Measurements from ENCODE around the gene MUCL3.
"Not testable (repeated sequence)": the region's sequence is repeated elsewhere in the genome, so short reads cannot be mapped to it uniquely, and the experiment has no call there.

- not testable (repeated sequence) for TF ChIP-seq SUZ12 (IDR thresholded peaks at IDR 0.05; ENCODE audit: unreplicated experiment); DPF2 (IDR thresholded peaks at IDR 0.05); POLR2A (IDR thresholded peaks at IDR 0.05; ENCODE audit: low read depth, low read length); RAD21 (IDR thresholded peaks at IDR 0.05; ENCODE audit: insufficient read depth, low read depth, low read length); BRCA1 (IDR thresholded peaks at IDR 0.05; ENCODE audit: low read depth, low read length); TAF1 (IDR thresholded peaks at IDR 0.05; ENCODE audit: borderline replicate concordance, low read depth, low read length); BCL3 (IDR thresholded peaks at IDR 0.05; ENCODE audit: borderline replicate concordance, insufficient read depth, low read depth, low read length, poor library complexity, severe bottlenecking); PML (IDR thresholded peaks at IDR 0.05; ENCODE audit: low read length)
- TF ChIP-seq, protein P1, sequence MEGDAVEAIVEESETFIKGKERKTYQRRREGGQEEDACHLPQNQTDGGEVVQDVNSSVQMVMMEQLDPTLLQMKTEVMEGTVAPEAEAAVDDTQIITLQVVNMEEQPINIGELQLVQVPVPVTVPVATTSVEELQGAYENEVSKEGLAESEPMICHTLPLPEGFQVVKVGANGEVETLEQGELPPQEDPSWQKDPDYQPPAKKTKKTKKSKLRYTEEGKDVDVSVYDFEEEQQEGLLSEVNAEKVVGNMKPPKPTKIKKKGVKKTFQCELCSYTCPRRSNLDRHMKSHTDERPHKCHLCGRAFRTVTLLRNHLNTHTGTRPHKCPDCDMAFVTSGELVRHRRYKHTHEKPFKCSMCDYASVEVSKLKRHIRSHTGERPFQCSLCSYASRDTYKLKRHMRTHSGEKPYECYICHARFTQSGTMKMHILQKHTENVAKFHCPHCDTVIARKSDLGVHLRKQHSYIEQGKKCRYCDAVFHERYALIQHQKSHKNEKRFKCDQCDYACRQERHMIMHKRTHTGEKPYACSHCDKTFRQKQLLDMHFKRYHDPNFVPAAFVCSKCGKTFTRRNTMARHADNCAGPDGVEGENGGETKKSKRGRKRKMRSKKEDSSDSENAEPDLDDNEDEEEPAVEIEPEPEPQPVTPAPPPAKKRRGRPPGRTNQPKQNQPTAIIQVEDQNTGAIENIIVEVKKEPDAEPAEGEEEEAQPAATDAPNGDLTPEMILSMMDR (IDR thresholded peaks at IDR 0.05 in 2 of 3, conservative IDR thresholded peaks at IDR 0.05 in 1 of 3; ENCODE audit: control insufficient read depth in 2 of 3, extremely low read depth in 1 of 3, insufficient read depth in 1 of 3, low read depth in 3 of 3, low read length in 3 of 3) = not testable (repeated sequence)
- TF ChIP-seq, protein P2, sequence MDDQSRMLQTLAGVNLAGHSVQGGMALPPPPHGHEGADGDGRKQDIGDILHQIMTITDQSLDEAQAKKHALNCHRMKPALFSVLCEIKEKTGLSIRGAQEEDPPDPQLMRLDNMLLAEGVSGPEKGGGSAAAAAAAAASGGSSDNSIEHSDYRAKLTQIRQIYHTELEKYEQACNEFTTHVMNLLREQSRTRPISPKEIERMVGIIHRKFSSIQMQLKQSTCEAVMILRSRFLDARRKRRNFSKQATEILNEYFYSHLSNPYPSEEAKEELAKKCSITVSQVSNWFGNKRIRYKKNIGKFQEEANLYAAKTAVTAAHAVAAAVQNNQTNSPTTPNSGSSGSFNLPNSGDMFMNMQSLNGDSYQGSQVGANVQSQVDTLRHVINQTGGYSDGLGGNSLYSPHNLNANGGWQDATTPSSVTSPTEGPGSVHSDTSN (IDR thresholded peaks at IDR 0.05; ENCODE audit: insufficient replicate concordance, low read depth, low read length) = not testable (repeated sequence)
- TF ChIP-seq, protein P3, sequence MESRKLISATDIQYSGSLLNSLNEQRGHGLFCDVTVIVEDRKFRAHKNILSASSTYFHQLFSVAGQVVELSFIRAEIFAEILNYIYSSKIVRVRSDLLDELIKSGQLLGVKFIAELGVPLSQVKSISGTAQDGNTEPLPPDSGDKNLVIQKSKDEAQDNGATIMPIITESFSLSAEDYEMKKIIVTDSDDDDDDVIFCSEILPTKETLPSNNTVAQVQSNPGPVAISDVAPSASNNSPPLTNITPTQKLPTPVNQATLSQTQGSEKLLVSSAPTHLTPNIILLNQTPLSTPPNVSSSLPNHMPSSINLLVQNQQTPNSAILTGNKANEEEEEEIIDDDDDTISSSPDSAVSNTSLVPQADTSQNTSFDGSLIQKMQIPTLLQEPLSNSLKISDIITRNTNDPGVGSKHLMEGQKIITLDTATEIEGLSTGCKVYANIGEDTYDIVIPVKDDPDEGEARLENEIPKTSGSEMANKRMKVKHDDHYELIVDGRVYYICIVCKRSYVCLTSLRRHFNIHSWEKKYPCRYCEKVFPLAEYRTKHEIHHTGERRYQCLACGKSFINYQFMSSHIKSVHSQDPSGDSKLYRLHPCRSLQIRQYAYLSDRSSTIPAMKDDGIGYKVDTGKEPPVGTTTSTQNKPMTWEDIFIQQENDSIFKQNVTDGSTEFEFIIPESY (IDR thresholded peaks at IDR 0.05) = not testable (repeated sequence)
Measured at GRCh38 chr6:31000067-31000860, 59.5 kb downstream of the MUCL3 start.
